Neural progenitor cell (in vitro differentiated cells): Measurements from ENCODE around the gene NDP.

Source experiments
- EZH2 ChIP-seq: fragments of 200-600 bp; sonication (generic); IDR thresholded peaks from 2 replicates; pipeline ENCODE4 v1.6.1; 2017; ENCODE audit warnings: antibody characterized with exemption, mild to moderate bottlenecking, moderate library complexity
- EZH2phosphoT487 ChIP-seq: fragments of 200-600 bp; sonication (generic); IDR thresholded peaks from 2 replicates; pipeline ENCODE4 v1.6.1; 2017; ENCODE audit warnings: antibody characterized with exemption
- TF ChIP-seq, protein P1 (sequence below): fragments of 200-600 bp; sonication (generic); IDR thresholded peaks from 2 replicates; pipeline ENCODE4 v1.5.1; 2017; ENCODE audit warnings: antibody characterized with exemption, mild to moderate bottlenecking

DNA sequence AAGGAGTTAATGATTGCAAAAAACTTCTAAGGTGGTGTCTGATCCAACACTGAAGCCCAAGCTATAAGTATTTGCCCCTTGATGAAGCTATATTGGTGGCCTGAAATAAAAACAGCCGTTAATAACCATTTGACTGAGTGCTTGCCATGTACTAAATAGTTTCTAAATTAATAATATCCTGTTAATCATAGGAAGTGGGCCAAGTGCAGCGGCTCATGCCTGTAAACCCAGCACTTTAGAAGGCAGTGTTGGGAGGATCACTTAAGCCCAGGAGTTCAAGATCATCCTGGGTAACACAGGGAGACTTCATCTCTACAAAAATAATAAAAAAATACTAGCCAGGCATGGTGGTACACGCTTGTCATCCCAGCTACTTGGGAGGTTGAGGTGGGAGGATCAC lies 8.3 kb downstream of the NDP start:
- TF ChIP-seq, protein P1, sequence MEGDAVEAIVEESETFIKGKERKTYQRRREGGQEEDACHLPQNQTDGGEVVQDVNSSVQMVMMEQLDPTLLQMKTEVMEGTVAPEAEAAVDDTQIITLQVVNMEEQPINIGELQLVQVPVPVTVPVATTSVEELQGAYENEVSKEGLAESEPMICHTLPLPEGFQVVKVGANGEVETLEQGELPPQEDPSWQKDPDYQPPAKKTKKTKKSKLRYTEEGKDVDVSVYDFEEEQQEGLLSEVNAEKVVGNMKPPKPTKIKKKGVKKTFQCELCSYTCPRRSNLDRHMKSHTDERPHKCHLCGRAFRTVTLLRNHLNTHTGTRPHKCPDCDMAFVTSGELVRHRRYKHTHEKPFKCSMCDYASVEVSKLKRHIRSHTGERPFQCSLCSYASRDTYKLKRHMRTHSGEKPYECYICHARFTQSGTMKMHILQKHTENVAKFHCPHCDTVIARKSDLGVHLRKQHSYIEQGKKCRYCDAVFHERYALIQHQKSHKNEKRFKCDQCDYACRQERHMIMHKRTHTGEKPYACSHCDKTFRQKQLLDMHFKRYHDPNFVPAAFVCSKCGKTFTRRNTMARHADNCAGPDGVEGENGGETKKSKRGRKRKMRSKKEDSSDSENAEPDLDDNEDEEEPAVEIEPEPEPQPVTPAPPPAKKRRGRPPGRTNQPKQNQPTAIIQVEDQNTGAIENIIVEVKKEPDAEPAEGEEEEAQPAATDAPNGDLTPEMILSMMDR = no peak
- TF ChIP-seq EZH2 (no peak), EZH2phosphoT487 (no peak)
